Endothelial cell of umbilical vein (primary cell): ENCODE data around the gene FBXO24. TPM values are rescaled to one million over a fixed set of nuclear protein-coding genes. Genes with fewer than 3 reads are reported as not detected.

Experiments
- BruUV-seq: library from RNA; stranded (reverse); fragments of 400-500 nt; replicated peaks from 2 replicates; lab custom pipeline; 2021; lab: Mats Ljungman, UMichigan
- CTCF ChIA-PET: fragments of 300-600, 350-600 bp; sonication (Branson Sonifier 250); formaldehyde crosslinking; loops from one replicate; lab custom pipeline; 2021; ENCODE audit warnings: antibody characterized with exemption, inconsistent platforms; lab: Charles Lee
- POLR2A ChIA-PET: fragments of 300-600, 350-600 bp; sonication (Branson Sonifier 250); formaldehyde crosslinking; loops from one replicate; lab custom pipeline; 2021; ENCODE audit warnings: antibody characterized with exemption, inconsistent platforms; lab: Charles Lee
- DNase-seq: peaks from one replicate; pipeline ENCODE4 v3.0.0-alpha.2; 2011; ENCODE audit warnings: low read depth, low spot score
- FAIRE-seq: peaks from 2 replicates; lab custom pipeline; 2011; peaks lifted over from hg19 to GRCh38; lab: Jason Lieb, UNC
- H2AFZ ChIP-seq: 2 replicates; pipeline ENCODE4 v1.6.0; 2012; ENCODE audit warnings: low read depth, low read length, control low read depth, inconsistent platforms
- H3K27ac ChIP-seq: 2 replicates; pipeline ENCODE4 v1.5.1; 2011; ENCODE audit warnings: low read depth, mild to moderate bottlenecking, control low read depth, low read length, moderate library complexity; ENCODE audit not compliant: insufficient read depth
- H3K27me3 ChIP-seq, 2 experiments: 2 replicates each; pipeline versions ENCODE4 v1.6.0 to v1.6.1; 2011; ENCODE audit warnings: low read length in 2 of 2, mixed read lengths in 1 of 2; ENCODE audit not compliant: control insufficient read depth in 2 of 2, insufficient read depth in 2 of 2
- H3K36me3 ChIP-seq, 2 experiments: 2 replicates in 1 of 2; 3 replicates in 1 of 2; pipeline ENCODE4 v1.5.1; 2011; ENCODE audit warnings: low read length in 2 of 2, mild to moderate bottlenecking in 1 of 2, moderate library complexity in 1 of 2; ENCODE audit not compliant: control insufficient read depth in 2 of 2, insufficient read depth in 2 of 2; ENCODE audit errors: extremely low read depth in 1 of 2
- H3K4me1 ChIP-seq: 3 replicates; pipeline ENCODE4 v1.5.1; 2011; ENCODE audit warnings: mild to moderate bottlenecking, low read length; ENCODE audit not compliant: control insufficient read depth, insufficient read depth; ENCODE audit errors: extremely low read depth
- H3K4me2 ChIP-seq: 2 replicates; pipeline ENCODE4 v1.6.1; 2011; ENCODE audit warnings: low read length, control low read depth, mixed read lengths; ENCODE audit not compliant: insufficient read depth
- H3K4me3 ChIP-seq, 3 experiments: fragments of 200-600 bp in 1 of 3; sonication (generic), shearing (Covaris generic) in 1 of 3; replicated peaks in 1 of 3; 2 replicates each; pipeline ENCODE4 v1.5.1; 2011 to 2016; ENCODE audit warnings: control low read depth in 3 of 3, low read length in 3 of 3, mild to moderate bottlenecking in 2 of 3, inconsistent platforms in 1 of 3, low read depth in 1 of 3, moderate library complexity in 1 of 3; ENCODE audit not compliant: insufficient read depth in 1 of 3
- H3K79me2 ChIP-seq: 2 replicates; pipeline ENCODE4 v1.6.0; 2012; ENCODE audit warnings: low read length, inconsistent platforms; ENCODE audit not compliant: control insufficient read depth, insufficient read depth
- H3K9ac ChIP-seq: replicated peaks from 2 replicates; pipeline ENCODE3; 2011; ENCODE audit warnings: low read length, control low read depth; ENCODE audit not compliant: insufficient read depth; ENCODE audit errors: extremely low read depth
- H3K9me1 ChIP-seq: replicated peaks from 3 replicates; pipeline ENCODE4 v1.6.0; 2011; ENCODE audit warnings: mild to moderate bottlenecking, low read length; ENCODE audit not compliant: control insufficient read depth, insufficient read depth; ENCODE audit errors: extremely low read depth
- H3K9me3 ChIP-seq: replicated peaks from 2 replicates; pipeline ENCODE4 v1.5.1; 2012; ENCODE audit warnings: low read length, inconsistent platforms; ENCODE audit not compliant: control insufficient read depth, insufficient read depth
- H4K20me1 ChIP-seq: replicated peaks from 2 replicates; pipeline ENCODE3; 2011; ENCODE audit warnings: mild to moderate bottlenecking, low read length; ENCODE audit not compliant: control insufficient read depth, insufficient read depth; ENCODE audit errors: extremely low read depth
- EZH2 ChIP-seq: IDR thresholded peaks from 2 replicates; pipeline ENCODE4 v1.6.1; 2012; ENCODE audit warnings: borderline replicate concordance, low read depth, mild to moderate bottlenecking, moderate library complexity, low read length, inconsistent platforms; ENCODE audit not compliant: severe bottlenecking
- FOS ChIP-seq: IDR thresholded peaks from 2 replicates; pipeline ENCODE4 v1.6.1; 2011; ENCODE audit warnings: mild to moderate bottlenecking, low read length, moderate library complexity, borderline replicate concordance; ENCODE audit not compliant: insufficient read depth
- GATA2 ChIP-seq: IDR thresholded peaks from 2 replicates; pipeline ENCODE4 v1.7.0; 2011; ENCODE audit warnings: low read depth, mild to moderate bottlenecking, moderate library complexity, mixed read lengths, low read length; ENCODE audit not compliant: insufficient read length, insufficient read depth
- JUN ChIP-seq: IDR thresholded peaks from 2 replicates; pipeline ENCODE4 v1.6.1; 2011; ENCODE audit warnings: borderline replicate concordance, low read depth; ENCODE audit not compliant: insufficient read length, insufficient read depth
- MYC ChIP-seq: IDR thresholded peaks from one replicate; pipeline ENCODE4 v1.6.1; 2011; ENCODE audit warnings: mild to moderate bottlenecking, low read depth, low read length
- POLR2A ChIP-seq: IDR thresholded peaks from 2 replicates; pipeline ENCODE4 v1.6.1; 2012; ENCODE audit warnings: low read depth, mild to moderate bottlenecking, control low read depth, low read length
- POLR2AphosphoS5 ChIP-seq: IDR thresholded peaks from 2 replicates; pipeline ENCODE4 v1.6.1; 2012; ENCODE audit warnings: low read depth, mild to moderate bottlenecking, control low read depth, low read length, moderate library complexity; ENCODE audit not compliant: insufficient read depth
- dilution Hi-C: fragments of 300-500 bp; cut with MboI; formaldehyde crosslinking; loops from one replicate; pipeline ENCODE4 v1.15.0; 2019; ENCODE audit warnings: low sequenced_read_pairs; ENCODE audit not compliant: extremely low pct_ligation_motif_present
- intact Hi-C: fragments of 100-400 bp; cut with micrococcal nuclease; formaldehyde crosslinking; loops from one replicate; pipeline ENCODE4 v1.10.0; 2022
- polyA plus RNA-seq, 4 experiments: library from polyadenylated mRNA; depleted of rRNA in 3 of 4; stranded (reverse) in 3 of 4; unstranded in 1 of 4; fragments of >200 nt; gene quantifications; 2 replicates each; pipeline versions ENCODE4 v1.2.1 to v1.2.3, GENCODE V29; 2011 to 2012; ENCODE audit warnings: missing spikeins in 1 of 4
- total RNA-seq: library from RNA; stranded (reverse); gene quantifications from 2 replicates; pipeline ENCODE4 v1.2.3, GENCODE V29; 2021
- TF ChIP-seq, protein P1 (sequence below): IDR thresholded peaks from 2 replicates; pipeline ENCODE4 v1.6.1; 2011; ENCODE audit not compliant: insufficient read depth, insufficient read length

The FBXO24 gene
- total and polyA plus RNA-seq, 2 donors (not counting 3 experiments of a cell fraction or from before 2014, with no cell fraction given), result 0.37 to 0.38 TPM

DNA sequence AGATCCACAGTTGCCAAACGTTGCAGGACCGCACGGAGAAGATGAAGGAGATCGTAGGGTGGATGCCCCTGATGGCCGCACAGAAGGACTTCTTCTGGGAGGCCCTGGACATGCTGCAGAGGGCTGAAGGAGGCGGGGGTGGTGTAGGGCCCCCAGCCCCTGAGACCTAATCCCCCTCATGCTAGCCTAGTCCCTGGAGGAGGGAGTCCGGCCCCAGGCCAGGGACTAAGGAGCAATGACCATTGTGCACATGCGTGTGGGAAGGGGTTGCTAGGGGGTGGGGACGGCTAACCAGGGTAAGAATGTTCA lies 14.6 kb downstream of the FBXO24 start:
- BruUV-seq, result no TSS peak
- ChIA-PET POLR2A (no interaction called here), CTCF (no interaction called here)
- H3K9me1 ChIP-seq, result no peaks in the 10 kb centered on the region
- dilution Hi-C loops, result no loop called here
- no peak for TF ChIP-seq FOS
- TF ChIP-seq POLR2AphosphoS5, result no peak
- TF ChIP-seq POLR2A, result no peak
- TF ChIP-seq GATA2, result no peak
- no peak for TF ChIP-seq JUN
- no peak overlapping the region for H2AFZ ChIP-seq
- no peak overlapping the region for H3K4me3 ChIP-seq
- DNase-seq, result no peak
- no peaks in the 10 kb centered on the region for H4K20me1 ChIP-seq
- intact Hi-C loops, result no loop called here
- peaks cover 0 to 2% of the 10 kb centered on the region in 2 experiments for H3K27me3 ChIP-seq
- no peak overlapping the region for H3K9ac ChIP-seq
- H3K4me1 ChIP-seq, result peaks cover 20% of the 10 kb centered on the region
- no peaks in the 10 kb centered on the region for H3K36me3 ChIP-seq
- H3K79me2 ChIP-seq, result no peaks in the 10 kb centered on the region
- no peaks in the 10 kb centered on the region for H3K9me3 ChIP-seq
- H3K4me2 ChIP-seq, result no peak overlapping the region
- no peak overlapping the region for H3K27ac ChIP-seq
- no peak for FAIRE-seq

DNA sequence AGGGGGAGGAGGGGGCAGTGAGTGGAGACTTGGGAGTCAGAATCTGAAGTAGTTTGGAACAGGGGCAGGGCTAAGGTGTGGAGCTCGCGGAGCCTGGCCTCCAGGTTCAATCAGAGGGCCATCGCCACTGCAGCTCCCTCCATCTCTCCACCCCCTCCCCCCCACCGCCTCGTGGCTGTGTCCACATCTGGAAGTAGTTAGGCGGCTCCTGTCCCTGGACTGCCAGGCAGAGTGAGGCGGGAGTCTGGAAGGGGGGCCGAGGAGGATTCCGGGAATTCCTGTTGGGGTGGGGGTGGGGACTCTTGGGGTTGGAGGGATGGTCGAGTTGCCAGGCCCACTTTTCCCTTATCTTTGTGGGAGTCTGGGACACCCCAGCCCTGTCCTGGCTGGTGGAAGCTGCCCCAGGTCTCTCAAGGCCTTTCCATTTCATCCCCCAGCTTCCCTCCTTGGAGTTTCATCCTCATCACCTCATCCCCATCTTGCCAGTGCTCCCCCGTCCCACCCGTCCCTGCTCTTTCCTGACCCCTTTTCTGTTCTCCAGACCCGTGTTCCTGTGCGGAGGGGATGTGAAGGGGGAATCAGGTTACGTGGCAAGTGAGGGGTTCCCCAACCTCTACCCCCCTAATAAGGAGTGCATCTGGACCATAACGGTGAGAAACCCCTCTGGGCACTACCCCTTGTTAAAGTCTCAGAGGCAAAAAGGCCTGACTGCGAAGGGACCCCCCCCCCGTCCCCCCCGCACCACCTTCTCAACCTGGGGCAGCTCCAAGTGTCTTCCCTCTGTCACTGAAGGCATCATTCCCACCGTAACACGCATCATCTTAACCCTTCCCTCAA lies 17.0 kb downstream of the FBXO24 start:
- Histone ChIP-seq H4K20me1 (no peaks in the 10 kb centered on the region), H3K4me3 (no peak overlapping the region), H3K36me3 (no peaks in the 10 kb centered on the region), H2AFZ (peak overlapping the region; percentile 96), H3K27ac (no peak overlapping the region), H3K9ac (no peak overlapping the region), H3K27me3 (no peaks in the 10 kb centered on the region), H3K79me2 (no peaks in the 10 kb centered on the region), H3K4me1 (peaks cover 25% of the 10 kb centered on the region), H3K9me1 (no peaks in the 10 kb centered on the region), H3K4me2 (peak overlapping the region; percentile 42), H3K9me3 (no peaks in the 10 kb centered on the region)
- TF ChIP-seq, protein P1, sequence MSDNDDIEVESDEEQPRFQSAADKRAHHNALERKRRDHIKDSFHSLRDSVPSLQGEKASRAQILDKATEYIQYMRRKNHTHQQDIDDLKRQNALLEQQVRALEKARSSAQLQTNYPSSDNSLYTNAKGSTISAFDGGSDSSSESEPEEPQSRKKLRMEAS, result no peak
- TF ChIP-seq POLR2AphosphoS5 (no peak), POLR2A (no peak), MYC (no peak), EZH2 (no peak), JUN (no peak), GATA2 (no peak)
- intact Hi-C loops, result no loop called here
- ChIA-PET POLR2A (no interaction called here), CTCF (interaction anchor here (1.1 to 2.8 kb wide), 4 partner anchors 9 to 77 kb away, joined by 3 to 10 read pairs (median 4); partner anchors contain the start of genes FBXO24 and MOSPD3)
- FAIRE-seq, result no peak
- dilution Hi-C loops, result no loop called here
- no peak for DNase-seq
- BruUV-seq, result no TSS peak
